GM23338 (cell line): ENCODE measurements around the gene ZBTB7A. TPM values are rescaled to one million over a fixed set of nuclear protein-coding genes. Genes with fewer than 3 reads are reported as not detected.

Experiments used
- ATAC-seq: fragments of 200-7000 bp; cut with Tn5 transposase; 3 replicates; pipeline ENCODE4 v1.9.1; 2020
- DNase-seq: peaks from one replicate; pipeline ENCODE4 v3.0.0-alpha.2; 2015; ENCODE audit warnings: low spot score
- H2AFZ ChIP-seq: fragments of 200-600 bp; sonication (generic); 2 replicates; pipeline ENCODE4 v1.8.0; 2016; ENCODE audit warnings: antibody characterized with exemption, mild to moderate bottlenecking, moderate library complexity
- H3F3A ChIP-seq: fragments of 200-600 bp; sonication (generic); replicated peaks from 2 replicates; pipeline ENCODE4 v1.8.0; 2017; ENCODE audit warnings: antibody characterized with exemption, mixed run types, low read depth
- H3K27ac ChIP-seq: fragments of 200-600 bp; sonication (generic); 2 replicates; pipeline ENCODE4 v1.6.1; 2016; ENCODE audit warnings: low read depth
- H3K27me3 ChIP-seq: fragments of 200-600 bp; sonication (generic); 2 replicates; pipeline ENCODE4 v1.8.0; 2016; ENCODE audit warnings: mild to moderate bottlenecking, mixed run types, moderate library complexity; ENCODE audit not compliant: insufficient read depth
- H3K36me3 ChIP-seq: fragments of 200-600 bp; sonication (generic); 2 replicates; pipeline ENCODE4 v1.8.0; 2016; ENCODE audit warnings: mild to moderate bottlenecking; ENCODE audit not compliant: insufficient read depth
- H3K4me1 ChIP-seq: fragments of 200-600 bp; sonication (generic); 2 replicates; pipeline ENCODE4 v1.8.0; 2016; ENCODE audit warnings: mild to moderate bottlenecking, moderate library complexity; ENCODE audit not compliant: insufficient read depth
- H3K4me2 ChIP-seq: fragments of 200-600 bp; sonication (generic); 2 replicates; pipeline ENCODE4 v1.7.1; 2017; ENCODE audit warnings: mixed run types
- H3K4me3 ChIP-seq: fragments of 200-600 bp; sonication (generic); 2 replicates; pipeline ENCODE4 v1.6.1; 2016; ENCODE audit warnings: mixed run types
- H3K79me2 ChIP-seq: fragments of 200-600 bp; sonication (generic); replicated peaks from 2 replicates; pipeline ENCODE4 v1.8.0; 2017; ENCODE audit warnings: mild to moderate bottlenecking; ENCODE audit not compliant: insufficient read depth
- H3K9me2 ChIP-seq: fragments of 200-600 bp; sonication (generic); 2 replicates; pipeline ENCODE4 v1.8.0; 2017; ENCODE audit not compliant: insufficient read depth
- H4K20me1 ChIP-seq: fragments of 200-600 bp; sonication (generic); replicated peaks from 2 replicates; pipeline ENCODE4 v1.8.0; 2017; ENCODE audit warnings: mild to moderate bottlenecking; ENCODE audit not compliant: insufficient read depth
- H3K27ac Mint-ChIP-seq: 2 replicates; pipeline ENCODE4 v1.8.0; 2020; ENCODE audit warnings: inconsistent platforms, mild to moderate bottlenecking, moderate library complexity, mixed read lengths
- H3K27me3 Mint-ChIP-seq: 3 replicates; pipeline ENCODE4 v1.8.0; 2022; ENCODE audit warnings: low read depth, mild to moderate bottlenecking, moderate library complexity, mixed read lengths, inconsistent platforms; ENCODE audit not compliant: insufficient read depth, poor library complexity
- H3K36me3 Mint-ChIP-seq: 3 replicates; pipeline ENCODE4 v1.8.0; 2021; ENCODE audit warnings: low read depth, mild to moderate bottlenecking, inconsistent platforms, moderate library complexity, mixed read lengths
- H3K4me1 Mint-ChIP-seq: 3 replicates; pipeline ENCODE4 v1.8.0; 2020; ENCODE audit warnings: mild to moderate bottlenecking, inconsistent platforms, mixed read lengths
- H3K4me3 Mint-ChIP-seq: 3 replicates; pipeline ENCODE4 v1.8.0; 2021; ENCODE audit warnings: moderate library complexity, mild to moderate bottlenecking, inconsistent platforms, mixed read lengths
- H3K9me3 Mint-ChIP-seq: 3 replicates; pipeline ENCODE4 v1.8.0; 2020; ENCODE audit warnings: moderate library complexity, mild to moderate bottlenecking, inconsistent platforms, mixed read lengths
- JUNB ChIP-seq: IDR thresholded peaks from one replicate; pipeline ENCODE4 v1.6.1; 2016; ENCODE audit warnings: antibody characterized with exemption; ENCODE audit not compliant: unreplicated experiment
- REST ChIP-seq: IDR thresholded peaks from one replicate; pipeline ENCODE4 v1.6.1; 2018; ENCODE audit warnings: antibody characterized with exemption; ENCODE audit not compliant: unreplicated experiment
- STAT1 ChIP-seq: IDR thresholded peaks from one replicate; pipeline ENCODE4 v1.6.1; 2016; ENCODE audit warnings: antibody characterized with exemption; ENCODE audit not compliant: unreplicated experiment
- ZNF462 ChIP-seq: fragments of 250-450 bp; sonication (Bioruptor Pico); IDR thresholded peaks from 2 replicates; pipeline ENCODE4 v1.5.0; 2020; ENCODE audit warnings: mild to moderate bottlenecking, moderate library complexity
- polyA plus RNA-seq: library from polyadenylated mRNA; unstranded; fragments of >200 nt; fragmentation: Nextera tagmentation; extraction: Ambion mirVana; gene quantifications from 2 replicates; pipeline ENCODE4 v1.2.1, GENCODE V29; 2016
- total RNA-seq: library from RNA; depleted of rRNA; stranded (reverse); fragments of >200 nt; shearing (Covaris generic); gene quantifications from 2 replicates; pipeline ENCODE4 v1.2.3, GENCODE V29; 2014

The ZBTB7A gene
- total and polyA plus RNA-seq, 2 experiments from 2014 or later = 9.5 to 35.0 TPM

DNA sequence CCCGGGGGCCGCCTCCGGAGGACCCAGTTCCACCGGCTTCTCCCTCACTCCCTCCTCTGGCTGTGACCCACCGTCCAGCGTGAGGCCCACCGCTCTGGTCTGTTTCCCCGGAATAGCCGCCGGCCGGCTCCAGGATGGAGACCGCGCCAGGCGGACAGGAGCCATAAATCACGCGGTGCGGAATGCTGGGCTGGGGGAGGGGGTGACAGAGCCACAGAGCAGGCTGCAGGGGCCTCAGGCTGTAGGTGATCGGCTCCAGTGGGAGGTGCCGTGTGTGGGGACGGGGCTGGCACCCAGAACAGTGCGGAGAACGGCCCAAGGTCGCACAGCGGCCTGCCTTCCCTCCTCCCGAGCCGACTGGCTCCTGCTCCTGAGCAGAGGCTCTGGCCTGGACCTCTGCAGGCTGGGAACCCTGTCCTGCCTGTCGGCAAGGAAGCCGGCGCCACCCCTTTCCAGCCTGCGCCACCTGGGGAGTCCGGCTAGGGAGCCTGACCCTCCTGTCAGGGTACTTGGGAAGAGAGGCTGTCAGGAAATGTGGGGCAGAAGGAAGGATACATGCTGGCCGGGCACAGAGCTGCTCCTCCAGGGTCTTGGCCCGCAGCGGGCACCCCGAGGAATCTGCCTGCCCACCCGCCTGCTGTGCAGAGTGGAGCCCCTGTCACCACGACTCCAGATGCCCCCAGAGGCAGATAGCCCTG, 50.8 kb downstream of the ZBTB7A start (continued):
- TF ChIP-seq ZNF462 (CRISPR knock-in tag) = no peak
- no peak for TF ChIP-seq JUNB
- TF ChIP-seq STAT1 = no peak

GRCh38 chr19:4014541-4015491, 51.9 kb downstream of the ZBTB7A start:
- H3K4me3 ChIP-seq = no peak overlapping the region
- peaks cover 5% of the 10 kb centered on the region for H3K27me3 Mint-ChIP-seq
- H4K20me1 ChIP-seq = no peaks in the 10 kb centered on the region; the same call in 1 of the 2 replicates
- ATAC-seq (peak; percentile 78), DNase-seq (peak; percentile 70)
- H3K36me3 ChIP-seq = peaks cover 3% of the 10 kb centered on the region; the same call in 1 of the 2 replicates
- no peaks in the 10 kb centered on the region for H3F3A ChIP-seq
- H3K9me3 Mint-ChIP-seq = no peaks in the 10 kb centered on the region
- no peaks in the 10 kb centered on the region; the same call in 1 of the 2 replicates for H3K4me1 ChIP-seq
- H3K27me3 ChIP-seq = no peaks in the 10 kb centered on the region
- H3K27ac ChIP-seq = no peak overlapping the region
- no peak overlapping the region for H3K4me3 Mint-ChIP-seq
- H3K36me3 Mint-ChIP-seq = peaks cover 9% of the 10 kb centered on the region
- peaks cover 52% of the 10 kb centered on the region for H3K79me2 ChIP-seq
- H3K9me2 ChIP-seq = no peaks in the 10 kb centered on the region
- peaks cover 3% of the 10 kb centered on the region; the same call in 2 of the 3 replicates for H3K4me1 Mint-ChIP-seq
- no peak overlapping the region for H3K27ac Mint-ChIP-seq
- no peak overlapping the region for H2AFZ ChIP-seq
- no peak overlapping the region for H3K4me2 ChIP-seq
- no peak for TF ChIP-seq REST
